ENCODE measurements around the gene SLC39A6. TPM values are rescaled to one million over a fixed set of nuclear protein-coding genes. Genes with fewer than 3 reads are reported as not detected.

The SLC39A6 gene
- total and polyA plus RNA-seq, 12 donors, result 4.3 to 79.1 (median 39.2) TPM

- Histone ChIP-seq H3K9me3 (replicated peaks in 1 of 3) (no peaks in the 10 kb centered on the region), H3K27ac (no peak overlapping the region), H3K4me1 (replicated peaks in 1 of 2) (peaks cover 9 to 27% of the 10 kb centered on the region in 2 donors), H3K4me3 (peak overlapping the region in 1 of 4 donors; percentile 90), H3K36me3 (replicated peaks in 1 of 2) (peaks cover 0 to 5% of the 10 kb centered on the region in 2 donors), H3K27me3 (no peaks in the 10 kb centered on the region)
- intact Hi-C loops (cut with DNase I), result no loop called here
- 89 to 93% (median 92%) methylated on average over 21 to 26 of the region's 26 CpGs for WGBS, 4 donors
- no peak for TF ChIP-seq CTCF (IDR thresholded peaks at IDR 0.05)
- no peak for TF ChIP-seq POLR2A (IDR thresholded peaks at IDR 0.05)
- DNase-seq, result no peak
Observed at GRCh38 chr18:36130883-36131653, 1.9 kb upstream of the SLC39A6 start.

GRCh38 chr18:36130039-36130831 is 1.1 kb upstream of the SLC39A6 start:
- intact Hi-C loops (cut with DNase I), result no loop called here
- Histone ChIP-seq H3K4me3 (peak overlapping the region; percentile 48 to 90 (median 86)), H3K36me3 (replicated peaks in 1 of 2) (peaks cover 0 to 4% of the 10 kb centered on the region in 2 donors), H3K27ac (peak overlapping the region; percentile 93 to 100 (median 97)), H3K9me3 (replicated peaks in 1 of 3) (no peaks in the 10 kb centered on the region), H3K4me1 (replicated peaks in 1 of 2) (peaks cover 9 to 27% of the 10 kb centered on the region in 2 donors), H3K27me3 (no peaks in the 10 kb centered on the region)
- DNase-seq, result no peak
- TF ChIP-seq CTCF (IDR thresholded peaks at IDR 0.05), result no peak
- TF ChIP-seq POLR2A (IDR thresholded peaks at IDR 0.05), result no peak
- WGBS, 4 donors, result 2 to 5% (median 4%) methylated on average over 17 to 30 of the region's 30 CpGs

GRCh38 chr18:36128907-36129299 is 237 bp downstream of the SLC39A6 start:
- 0% methylated on average over 5 to 37 of the region's 37 CpGs for WGBS, 4 donors
- Histone ChIP-seq H3K9me3 (replicated peaks in 1 of 3) (no peaks in the 10 kb centered on the region), H3K4me1 (replicated peaks in 1 of 2) (peaks cover 9 to 27% of the 10 kb centered on the region in 2 donors), H3K4me3 (peak overlapping the region; percentile 38 to 90 (median 86)), H3K27me3 (no peaks in the 10 kb centered on the region), H3K27ac (peak overlapping the region; percentile 93 to 100 (median 97)), H3K36me3 (replicated peaks in 1 of 2) (peaks cover 0 to 7% of the 10 kb centered on the region in 2 donors)
- TF ChIP-seq POLR2A (IDR thresholded peaks at IDR 0.05) (peak in 1 of 2 donors; percentile 33), CTCF (IDR thresholded peaks at IDR 0.05) (no peak)
- intact Hi-C loops (cut with DNase I), result no loop called here
- DNase-seq, result no peak

DNA sequence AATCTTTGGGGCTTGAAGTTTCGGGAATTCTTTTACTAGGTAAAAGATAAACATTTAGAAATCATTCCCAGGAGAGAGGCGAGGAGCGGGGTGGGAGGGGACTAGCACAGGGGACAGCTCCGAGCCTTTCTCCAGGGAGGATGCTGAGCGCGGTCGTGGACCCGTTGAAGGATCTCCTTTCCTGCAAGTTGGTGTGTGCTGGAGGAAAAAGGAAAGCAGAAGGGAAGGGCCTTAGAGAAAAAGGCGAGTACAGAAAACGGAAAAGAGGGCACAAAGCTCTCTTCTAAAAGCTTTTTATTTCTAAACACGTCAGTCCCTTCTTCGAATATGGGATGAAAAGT is 640 bp downstream of the SLC39A6 start:
- H3K36me3 ChIP-seq (replicated peaks in 1 of 2), result peaks cover 0 to 7% of the 10 kb centered on the region in 2 donors
- H3K9me3 ChIP-seq (replicated peaks in 1 of 3), result no peaks in the 10 kb centered on the region
- H3K4me3 ChIP-seq, result peak overlapping the region in 3 of 4 donors; percentile 38 to 90 (median 86)
- DNase-seq, result peak in 5 of 7 donors; percentile 15 to 33 (median 22)
- 0 to 2% (median 1%) methylated on average over 12 of the region's 12 CpGs for WGBS, 4 donors
- TF ChIP-seq POLR2A (IDR thresholded peaks at IDR 0.05) (no peak), CTCF (IDR thresholded peaks at IDR 0.05) (no peak)
- intact Hi-C loops (cut with DNase I), result no loop called here
- H3K27ac ChIP-seq, result peak overlapping the region in 2 of 5 donors; percentile 97 to 98
- peaks cover 9 to 27% of the 10 kb centered on the region in 2 donors for H3K4me1 ChIP-seq (replicated peaks in 1 of 2)
- H3K27me3 ChIP-seq, result no peaks in the 10 kb centered on the region

Measured in adrenal gland (tissue), 12 donors.